Measurements from ENCODE around the gene PPIL6. TPM values are rescaled to one million over a fixed set of nuclear protein-coding genes. Genes with fewer than 3 reads are reported as not detected.

The PPIL6 gene
- total RNA-seq, 1 experiment from 2014 or later = 3.9 TPM

DNA sequence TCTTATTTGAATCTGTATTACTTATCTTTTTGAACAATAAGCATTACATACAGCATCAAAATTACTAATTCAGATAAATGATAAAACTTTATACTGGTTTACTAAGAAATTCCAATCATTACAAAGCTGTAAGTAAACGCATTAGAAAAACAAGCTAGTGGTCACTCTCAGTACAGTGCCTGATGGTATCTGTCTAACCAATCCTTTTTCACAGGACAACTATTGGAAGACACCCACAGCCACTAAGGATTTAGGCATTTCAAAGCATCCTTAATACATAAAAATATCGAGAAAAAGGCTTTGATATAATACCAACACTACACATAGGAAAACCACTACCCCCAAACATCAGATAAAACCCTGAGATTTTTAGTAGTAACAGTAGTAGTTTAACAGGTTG, 60.7 kb downstream of the PPIL6 start:
- intact Hi-C loops (cut with micrococcal nuclease) = loop anchor here (5.0 kb wide), 3 partner anchors 78 to 837 kb away; partner anchors contain the start of gene MICAL1
- H3K27me3 Mint-ChIP-seq (ENCODE audit: insufficient read depth, unreplicated experiment) = no peaks in the 10 kb centered on the region
- peak overlapping the region; percentile 88 for H3K4me3 Mint-ChIP-seq (ENCODE audit: unreplicated experiment)
- no TSS peak for BruUV-seq (replicated peaks)
- peaks cover 29% of the 10 kb centered on the region for H3K4me1 Mint-ChIP-seq (ENCODE audit: insufficient read depth, unreplicated experiment)
- ChIA-PET POLR2A (interaction anchor here (0.8 to 2.0 kb wide), 8 partner anchors 12 to 377 kb away, joined by 3 to 7 read pairs (median 4); partner anchors contain the start of genes CEP57L1, PPIL6, SESN1 and SMPD2), CTCF (interaction anchor here (0.6 to 1.1 kb wide), 4 partner anchors 38 to 280 kb away, joined by 3 to 4 read pairs (median 3); no protein-coding TSS in a partner anchor)
- TF ChIP-seq, protein P1, sequence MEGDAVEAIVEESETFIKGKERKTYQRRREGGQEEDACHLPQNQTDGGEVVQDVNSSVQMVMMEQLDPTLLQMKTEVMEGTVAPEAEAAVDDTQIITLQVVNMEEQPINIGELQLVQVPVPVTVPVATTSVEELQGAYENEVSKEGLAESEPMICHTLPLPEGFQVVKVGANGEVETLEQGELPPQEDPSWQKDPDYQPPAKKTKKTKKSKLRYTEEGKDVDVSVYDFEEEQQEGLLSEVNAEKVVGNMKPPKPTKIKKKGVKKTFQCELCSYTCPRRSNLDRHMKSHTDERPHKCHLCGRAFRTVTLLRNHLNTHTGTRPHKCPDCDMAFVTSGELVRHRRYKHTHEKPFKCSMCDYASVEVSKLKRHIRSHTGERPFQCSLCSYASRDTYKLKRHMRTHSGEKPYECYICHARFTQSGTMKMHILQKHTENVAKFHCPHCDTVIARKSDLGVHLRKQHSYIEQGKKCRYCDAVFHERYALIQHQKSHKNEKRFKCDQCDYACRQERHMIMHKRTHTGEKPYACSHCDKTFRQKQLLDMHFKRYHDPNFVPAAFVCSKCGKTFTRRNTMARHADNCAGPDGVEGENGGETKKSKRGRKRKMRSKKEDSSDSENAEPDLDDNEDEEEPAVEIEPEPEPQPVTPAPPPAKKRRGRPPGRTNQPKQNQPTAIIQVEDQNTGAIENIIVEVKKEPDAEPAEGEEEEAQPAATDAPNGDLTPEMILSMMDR (IDR thresholded peaks at IDR 0.05; ENCODE audit: unreplicated experiment) = no peak
- H3K27ac Mint-ChIP-seq (ENCODE audit: low read depth, unreplicated experiment) = peak overlapping the region; percentile 100
- peaks cover 53% of the 10 kb centered on the region for H3K36me3 Mint-ChIP-seq (ENCODE audit: insufficient read depth, unreplicated experiment)
- H3K9me3 Mint-ChIP-seq (ENCODE audit: unreplicated experiment) = no peaks in the 10 kb centered on the region
- no peak for DNase-seq (ENCODE audit: unreplicated experiment)

DNA sequence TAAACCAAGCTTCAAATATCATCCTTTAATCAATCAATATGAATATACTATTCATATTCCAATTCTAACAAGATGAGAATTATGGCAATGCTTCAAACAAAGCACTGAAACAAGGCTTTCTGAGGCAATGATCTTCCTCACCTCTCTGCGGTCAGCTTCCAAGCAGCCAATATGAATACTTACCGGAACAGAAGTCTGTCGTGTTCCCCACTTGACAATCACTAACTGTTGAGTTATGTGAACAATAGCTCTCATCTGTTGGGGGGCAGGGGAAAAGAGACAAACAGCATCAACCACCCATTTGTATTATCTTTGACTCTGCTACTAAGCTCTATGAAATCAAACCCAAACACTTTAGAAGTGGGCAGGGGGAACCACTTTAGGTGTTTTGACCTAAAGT, 62.7 kb downstream of the PPIL6 start:
- peaks cover 7% of the 10 kb centered on the region for H3K9me3 Mint-ChIP-seq (ENCODE audit: unreplicated experiment)
- POLR2A ChIA-PET = interaction anchor here (0.6 to 2.1 kb wide), 4 partner anchors 8 to 802 kb away, joined by 3 to 8 read pairs (median 4); partner anchors contain the start of genes CDC40 and WASF1
- H3K4me1 Mint-ChIP-seq (ENCODE audit: insufficient read depth, unreplicated experiment) = peaks cover 32% of the 10 kb centered on the region
- no peak for DNase-seq (ENCODE audit: unreplicated experiment)
- no peak overlapping the region for H3K4me3 Mint-ChIP-seq (ENCODE audit: unreplicated experiment)
- H3K27me3 Mint-ChIP-seq (ENCODE audit: insufficient read depth, unreplicated experiment) = no peaks in the 10 kb centered on the region
- CTCF ChIA-PET = interaction anchor here (0.5 to 3.2 kb wide), 5 partner anchors 42 to 432 kb away, joined by 3 to 19 read pairs (median 5); no protein-coding TSS in a partner anchor
- no TSS peak for BruUV-seq (replicated peaks)
- intact Hi-C loops (cut with micrococcal nuclease) = no loop called here
- peaks cover 70% of the 10 kb centered on the region for H3K36me3 Mint-ChIP-seq (ENCODE audit: insufficient read depth, unreplicated experiment)
- no peak overlapping the region for H3K27ac Mint-ChIP-seq (ENCODE audit: low read depth, unreplicated experiment)
- TF ChIP-seq, protein P1 (IDR thresholded peaks at IDR 0.05; ENCODE audit: unreplicated experiment) = no peak

GRCh38 chr6:109374326-109374892, 66.0 kb downstream of the PPIL6 start:
- CTCF ChIA-PET = interaction anchor here (0.6 to 1.0 kb wide), 4 partner anchors 8 to 67 kb away, joined by 3 read pairs; partner anchors contain the start of gene CD164
- Mint-ChIP-seq H3K4me3 (ENCODE audit: unreplicated experiment) (no peak overlapping the region), H3K9me3 (ENCODE audit: unreplicated experiment) (peaks cover 7% of the 10 kb centered on the region), H3K27me3 (ENCODE audit: insufficient read depth, unreplicated experiment) (no peaks in the 10 kb centered on the region), H3K4me1 (ENCODE audit: insufficient read depth, unreplicated experiment) (peaks cover 37% of the 10 kb centered on the region), H3K27ac (ENCODE audit: low read depth, unreplicated experiment) (peak overlapping the region; percentile 77), H3K36me3 (ENCODE audit: insufficient read depth, unreplicated experiment) (peaks cover 81% of the 10 kb centered on the region)
- TF ChIP-seq, protein P1 (IDR thresholded peaks at IDR 0.05; ENCODE audit: unreplicated experiment) = no peak
- POLR2A ChIA-PET = interaction anchor here (1.4 kb wide), 2 partner anchors 8 to 13 kb away, joined by 4 to 5 read pairs; partner anchors contain the start of gene CD164
- no TSS peak for BruUV-seq (replicated peaks)
- intact Hi-C loops (cut with micrococcal nuclease) = no loop called here
- DNase-seq (ENCODE audit: unreplicated experiment) = no peak

- CTCF ChIA-PET = interaction anchor here (0.6 to 1.0 kb wide), 3 partner anchors 9 to 63 kb away, joined by 3 to 4 read pairs (median 3); partner anchors contain the start of gene CD164
- POLR2A ChIA-PET = interaction anchor here (0.6 to 1.4 kb wide), 3 partner anchors 9 to 1442 kb away, joined by 3 to 5 read pairs (median 4); partner anchors contain the start of gene CD164
- BruUV-seq (replicated peaks) = no TSS peak
- Mint-ChIP-seq H3K4me1 (ENCODE audit: insufficient read depth, unreplicated experiment) (peaks cover 31% of the 10 kb centered on the region), H3K27me3 (ENCODE audit: insufficient read depth, unreplicated experiment) (no peaks in the 10 kb centered on the region), H3K9me3 (ENCODE audit: unreplicated experiment) (peaks cover 7% of the 10 kb centered on the region), H3K27ac (ENCODE audit: low read depth, unreplicated experiment) (peak overlapping the region; percentile 77), H3K4me3 (ENCODE audit: unreplicated experiment) (no peak overlapping the region), H3K36me3 (ENCODE audit: insufficient read depth, unreplicated experiment) (peaks cover 82% of the 10 kb centered on the region)
- TF ChIP-seq, protein P1 (IDR thresholded peaks at IDR 0.05; ENCODE audit: unreplicated experiment) = no peak
- intact Hi-C loops (cut with micrococcal nuclease) = no loop called here
- no peak for DNase-seq (ENCODE audit: unreplicated experiment)
Observed at GRCh38 chr6:109373762-109374161, 66.7 kb downstream of the PPIL6 start.

Data from MCF 10A (cell line).